Mesodermal cell (in vitro differentiated cells): ENCODE data around the gene ARID4B.
"Not testable (repeated sequence)": the region's sequence is repeated elsewhere in the genome, so short reads cannot be mapped to it uniquely, and the experiment has no call there.

ENCODE experiments used
- H3K27ac ChIP-seq: 2 replicates; pipeline ENCODE4 v1.7.0; 2013; ENCODE audit warnings: mild to moderate bottlenecking, low read depth, low read length, moderate library complexity; ENCODE audit not compliant: severe bottlenecking
- H3K36me3 ChIP-seq: 2 replicates; pipeline ENCODE4 v1.7.1; 2013; ENCODE audit warnings: mild to moderate bottlenecking, low read length, moderate library complexity; ENCODE audit not compliant: control insufficient read depth, insufficient read depth
- H3K4me1 ChIP-seq: one replicate; pipeline ENCODE4 v1.7.1; 2013; ENCODE audit warnings: mild to moderate bottlenecking, low read length; ENCODE audit not compliant: insufficient read depth, control insufficient read depth, poor library complexity, severe bottlenecking
- H3K4me3 ChIP-seq: 2 replicates; pipeline ENCODE4 v1.7.0; 2013; ENCODE audit warnings: low read length, control low read depth, mild to moderate bottlenecking; ENCODE audit not compliant: insufficient read depth, poor library complexity, severe bottlenecking; ENCODE audit errors: extremely low read depth
- H3K9me3 ChIP-seq: 2 replicates; pipeline ENCODE4 v1.7.1; 2013; ENCODE audit warnings: mild to moderate bottlenecking, low read length, moderate library complexity; ENCODE audit not compliant: control insufficient read depth
- WGBS, 2 experiments: methylation state at CpG; one replicate each; pipeline ENCODE4 v1.1.5; 2013; ENCODE audit warnings: missing lambda C conversion rate in 2 of 2; ENCODE audit not compliant: insufficient coverage in 2 of 2; 5-methylcytosine and 5-hydroxymethylcytosine counted together

ARID4B gene

GRCh38 chr1:235202447-235202846, 125.5 kb downstream of the ARID4B start:
- 86 to 100% methylated on average over 2 to 4 of the region's 5 CpGs for WGBS, 2 experiments
- not testable (repeated sequence) for H3K4me1 ChIP-seq, H3K27ac ChIP-seq, H3K9me3 ChIP-seq, H3K4me3 ChIP-seq
- peaks cover 31% of the 10 kb centered on the region for H3K36me3 ChIP-seq

DNA sequence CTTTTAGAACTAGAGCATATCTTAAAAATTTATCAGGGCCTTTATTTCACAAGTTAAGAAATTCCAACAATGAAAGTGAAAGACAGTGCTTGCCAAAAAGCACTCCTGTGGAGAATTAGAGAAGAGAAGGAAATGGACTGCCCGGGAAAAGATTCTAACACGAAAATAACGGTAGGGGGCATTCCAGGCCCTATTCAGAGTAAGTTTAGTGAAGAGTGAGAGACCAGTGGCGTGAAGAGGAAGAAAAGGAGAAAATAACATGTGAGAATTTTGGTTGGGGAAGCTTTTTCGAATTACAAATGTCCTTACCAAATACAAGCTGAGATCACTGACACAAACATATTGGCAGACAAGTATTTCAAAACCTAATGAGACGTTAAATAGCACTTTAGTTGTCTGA, 128.5 kb downstream of the ARID4B start:
- WGBS, 2 experiments: 11 to 19% methylated on average over 3 of the region's 6 CpGs
- H3K27ac ChIP-seq: no peak overlapping the region
- H3K4me3 ChIP-seq: no peak overlapping the region
- no peaks in the 10 kb centered on the region for H3K4me1 ChIP-seq
- no peaks in the 10 kb centered on the region for H3K9me3 ChIP-seq
- H3K36me3 ChIP-seq: peaks cover 41% of the 10 kb centered on the region

- peaks cover 74% of the 10 kb centered on the region for H3K36me3 ChIP-seq
Measured at GRCh38 chr1:235190431-235190830, 137.5 kb downstream of the ARID4B start.

DNA sequence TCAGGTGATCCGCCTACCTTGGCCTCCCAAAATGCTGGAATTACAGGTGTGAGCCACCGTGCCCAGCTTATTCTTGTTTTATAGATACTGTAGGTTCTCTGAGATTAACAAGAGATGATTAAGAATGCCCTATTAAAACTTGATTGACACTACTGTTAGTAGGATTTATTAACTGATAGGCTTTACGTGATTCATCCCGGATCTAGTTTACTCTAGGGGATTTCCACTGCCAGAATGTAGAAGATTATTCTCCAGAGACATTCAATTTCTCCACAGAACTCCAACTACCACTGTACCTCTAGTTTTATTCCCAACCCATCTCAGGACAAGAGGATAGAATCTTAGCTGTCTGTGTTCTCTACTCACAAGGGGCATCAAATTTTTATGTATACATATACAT, 140.7 kb downstream of the ARID4B start:
- no peaks in the 10 kb centered on the region for H3K4me1 ChIP-seq
- H3K9me3 ChIP-seq: no peaks in the 10 kb centered on the region
- H3K4me3 ChIP-seq: no peak overlapping the region
- peaks cover 68% of the 10 kb centered on the region for H3K36me3 ChIP-seq
- H3K27ac ChIP-seq: no peak overlapping the region
- 84 to 100% methylated on average over 1 to 2 of the region's 4 CpGs for WGBS, 2 experiments

More at GRCh38 chr1:235190431-235190830, 137.5 kb downstream of the ARID4B start:
- Histone ChIP-seq H3K4me1 (no peaks in the 10 kb centered on the region), H3K27ac (no peak overlapping the region), H3K9me3 (no peaks in the 10 kb centered on the region), H3K4me3 (no peak overlapping the region)

GRCh38 chr1:235181561-235182245, 146.3 kb downstream of the ARID4B start:
- Histone ChIP-seq H3K4me1 (no peaks in the 10 kb centered on the region), H3K9me3 (no peaks in the 10 kb centered on the region), H3K4me3 (no peak overlapping the region), H3K36me3 (peaks cover 71% of the 10 kb centered on the region), H3K27ac (no peak overlapping the region)
- WGBS, 2 experiments: 92 to 97% methylated on average over 5 of the region's 8 CpGs

- Histone ChIP-seq H3K36me3 (peaks cover 70% of the 10 kb centered on the region), H3K9me3 (no peaks in the 10 kb centered on the region), H3K4me3 (no peak overlapping the region), H3K4me1 (no peaks in the 10 kb centered on the region), H3K27ac (no peak overlapping the region)
- 100% methylated on average over 1 to 3 of the region's 5 CpGs for WGBS, 2 experiments
Measured at GRCh38 chr1:235180916-235181460, 147.0 kb downstream of the ARID4B start.

DNA sequence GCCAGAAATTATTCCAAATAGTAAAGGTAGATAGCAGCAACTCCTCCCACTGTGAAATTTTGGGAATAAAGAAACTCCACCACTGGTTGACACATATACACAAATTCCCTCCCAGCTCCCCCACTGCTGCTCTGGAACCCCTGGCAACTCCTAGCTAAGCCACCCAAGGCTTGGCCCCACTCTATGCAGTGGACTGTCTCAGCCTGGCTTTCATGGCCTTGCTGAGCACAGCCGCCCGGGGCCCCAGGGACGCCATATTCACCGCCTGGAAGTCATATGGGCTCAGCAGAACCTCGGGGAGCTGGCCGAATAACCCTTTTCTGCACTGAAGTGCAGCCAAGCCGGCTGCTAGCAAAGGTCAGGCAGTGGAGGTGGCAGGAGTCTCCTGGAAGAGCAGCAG, 151.5 kb downstream of the ARID4B start:
- WGBS, 2 experiments: 94 to 100% methylated on average over 6 of the region's 7 CpGs
- Histone ChIP-seq H3K9me3 (no peaks in the 10 kb centered on the region), H3K4me3 (no peak overlapping the region), H3K36me3 (peaks cover 66% of the 10 kb centered on the region), H3K27ac (no peak overlapping the region), H3K4me1 (no peaks in the 10 kb centered on the region)

DNA sequence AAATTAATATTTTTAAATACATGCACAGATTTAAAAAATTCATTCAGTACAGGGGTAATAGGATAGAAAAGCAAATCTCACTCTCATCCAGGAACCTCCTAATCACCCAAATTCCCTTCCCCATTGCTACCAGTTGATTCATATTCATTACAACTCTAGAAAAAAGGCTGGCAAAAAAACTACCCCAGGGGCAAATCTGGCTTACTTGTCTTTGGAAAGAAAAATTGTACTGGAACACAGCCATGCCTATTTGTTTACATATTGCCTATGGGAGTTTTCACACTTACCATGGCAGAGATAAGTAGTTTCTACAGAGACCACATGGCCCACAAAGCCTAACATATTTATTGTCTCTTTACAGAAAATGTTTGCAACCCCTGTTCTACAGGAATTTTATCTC, 158.0 kb downstream of the ARID4B start:
- Histone ChIP-seq H3K4me1 (no peaks in the 10 kb centered on the region), H3K36me3 (peaks cover 74% of the 10 kb centered on the region), H3K27ac (no peak overlapping the region), H3K4me3 (no peak overlapping the region), H3K9me3 (no peaks in the 10 kb centered on the region)

DNA sequence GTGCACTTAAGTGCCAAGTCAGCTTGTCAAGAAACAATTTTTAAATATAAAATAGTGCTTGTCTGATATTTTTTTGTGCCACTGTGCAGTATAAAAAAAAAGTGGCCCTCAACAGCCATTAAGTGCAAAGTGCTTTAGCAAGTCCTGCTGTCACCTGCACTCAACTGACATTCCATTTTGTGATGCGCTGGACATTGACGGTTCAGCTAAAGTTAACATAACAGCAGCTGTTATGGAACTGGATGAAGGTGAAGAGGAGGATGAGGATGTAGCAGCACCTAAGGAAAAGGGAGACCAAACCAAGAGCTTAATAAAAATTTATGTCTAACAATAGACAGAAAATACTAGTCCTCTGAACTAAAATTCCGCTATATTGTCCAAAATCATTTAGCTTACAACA, 159.6 kb downstream of the ARID4B start:
- no peak overlapping the region for H3K27ac ChIP-seq
- 100% methylated on average over 1 of the region's 3 CpGs; no CpG with 5 or more reads in 1 of the 2 experiments for WGBS, 2 experiments
- H3K36me3 ChIP-seq: peaks cover 61% of the 10 kb centered on the region
- no peaks in the 10 kb centered on the region for H3K4me1 ChIP-seq
- no peak overlapping the region for H3K4me3 ChIP-seq
- no peaks in the 10 kb centered on the region for H3K9me3 ChIP-seq

GRCh38 chr1:235161685-235162327, 166.2 kb downstream of the ARID4B start:
- Histone ChIP-seq H3K9me3 (no peaks in the 10 kb centered on the region), H3K27ac (peak overlapping the region; percentile 80), H3K36me3 (peaks cover 45% of the 10 kb centered on the region), H3K4me1 (no peaks in the 10 kb centered on the region), H3K4me3 (peak overlapping the region; percentile 80)
- 64 to 68% methylated on average over 17 to 18 of the region's 21 CpGs for WGBS, 2 experiments
